Small intestine (tissue), 7 donors: ENCODE results near the gene CRYM. TPM values are rescaled to one million over a fixed set of nuclear protein-coding genes. Genes with fewer than 3 reads are reported as not detected.
A peak's percentile ranks its signal among the peaks of the same experiment; 100 is the strongest.

Experiments used
- DNase-seq, 2 donors: peaks; one replicate each; pipeline versions ENCODE4 v3.0.0 to v3.0.0-alpha.2; 2013
- FAIRE-seq: peaks from 2 replicates; lab custom pipeline; 2012; peaks lifted over from hg19 to GRCh38; lab: Jason Lieb, UNC
- H3K27ac ChIP-seq, 3 donors: one replicate each; pipeline ENCODE4 v1.5.1; 2013; ENCODE audit warnings: low read length in 2 of 3, mild to moderate bottlenecking in 2 of 3, control low read depth in 1 of 3, inconsistent platforms in 1 of 3, low read depth in 1 of 3, moderate library complexity in 1 of 3
- H3K27me3 ChIP-seq, 3 donors: one replicate each; pipeline ENCODE4 v1.6.1; 2013; ENCODE audit warnings: low read length in 3 of 3, inconsistent platforms in 1 of 3; ENCODE audit not compliant: control insufficient read depth in 3 of 3, insufficient read depth in 3 of 3
- H3K36me3 ChIP-seq, 3 donors: one replicate each; pipeline ENCODE4 v1.6.1; 2013; ENCODE audit warnings: low read length in 3 of 3, inconsistent platforms in 1 of 3, low read depth in 1 of 3, mild to moderate bottlenecking in 1 of 3, moderate library complexity in 1 of 3; ENCODE audit not compliant: control insufficient read depth in 3 of 3, insufficient read depth in 2 of 3
- H3K4me1 ChIP-seq, 3 donors: one replicate each; pipeline ENCODE4 v1.6.1; 2013; ENCODE audit warnings: low read length in 2 of 3, inconsistent platforms in 1 of 3, low read depth in 1 of 3, mild to moderate bottlenecking in 1 of 3, moderate library complexity in 1 of 3; ENCODE audit not compliant: control insufficient read depth in 3 of 3, insufficient read depth in 2 of 3
- H3K4me3 ChIP-seq, 3 donors: one replicate each; pipeline ENCODE4 v1.5.1; 2013; ENCODE audit warnings: low read length in 3 of 3, control low read depth in 1 of 3, inconsistent platforms in 1 of 3, low read depth in 1 of 3, mild to moderate bottlenecking in 1 of 3, moderate library complexity in 1 of 3
- H3K9me3 ChIP-seq, 2 donors: one replicate each; pipeline ENCODE4 v1.6.1; 2013; ENCODE audit warnings: low read depth in 1 of 2, low read length in 1 of 2; ENCODE audit not compliant: control insufficient read depth in 2 of 2, insufficient read depth in 1 of 2
- WGBS, 3 donors: extraction: QIAGEN DNeasy Blood & Tissue Kit; methylation state at CpG; one replicate each; pipeline ENCODE4 v1.1.7; 2013; 5-methylcytosine and 5-hydroxymethylcytosine counted together
- polyA plus RNA-seq, 4 donors: library from polyadenylated mRNA; stranded (reverse) in 3 of 4; unstranded in 1 of 4; fragments of 200-250 nt in 3 of 4; fragments of 120-200 nt in 1 of 4; gene quantifications; one replicate each; pipeline versions ENCODE4 v1.2.1 to v1.2.3, GENCODE V29; 2013
- donor health status: healthy with polysubstance abuse.
- donor health status: control.
- donor health status: control.
- donor health status: Bipolar disorder and iron deficiency.
- donor health status: healthy.

Gene CRYM
- polyA plus RNA-seq, 4 donors: 1.6 to 6.5 (median 3.7) TPM

DNA sequence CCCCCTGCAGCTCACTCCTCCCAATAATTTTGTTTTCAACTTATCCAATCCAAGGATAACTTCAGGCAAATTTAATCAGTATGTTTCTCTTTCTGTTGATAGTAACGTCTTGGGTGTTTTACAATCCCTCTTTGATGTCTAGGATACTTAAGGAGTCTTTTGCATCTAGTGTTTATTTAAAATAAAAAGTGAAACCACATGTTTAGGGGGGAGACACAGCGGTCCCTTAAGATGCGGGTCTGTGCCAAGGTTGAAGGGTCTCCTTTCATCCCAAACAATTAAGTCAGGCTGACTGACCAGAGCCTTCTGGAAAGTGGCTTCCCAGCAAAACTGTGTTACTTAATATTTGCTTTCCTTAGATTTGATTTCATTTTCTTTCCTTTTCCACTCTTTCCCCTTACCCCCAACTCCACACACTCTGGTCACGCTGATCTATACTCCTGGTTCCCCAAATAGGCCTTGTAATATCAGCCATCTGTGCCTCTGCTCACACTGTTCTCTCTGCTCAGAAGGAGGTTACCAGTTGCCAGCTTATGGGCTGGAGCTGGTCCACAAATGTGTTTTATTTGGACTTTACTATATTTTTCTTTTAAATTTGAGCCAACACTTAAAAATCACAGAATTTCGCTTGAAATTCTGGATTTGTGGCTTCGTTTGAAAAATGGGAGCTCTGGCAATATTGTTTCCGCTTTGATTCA lies 33.4 kb downstream of the CRYM start:
- Histone ChIP-seq H3K9me3 (no peaks in the 10 kb centered on the region), H3K36me3 (peaks cover 2 to 36% (median 2%) of the 10 kb centered on the region in 3 donors), H3K27me3 (no peaks in the 10 kb centered on the region), H3K27ac (no peak overlapping the region), H3K4me1 (peaks cover 0 to 4% (median 4%) of the 10 kb centered on the region in 3 donors), H3K4me3 (no peak overlapping the region)
- DNase-seq (no peak), FAIRE-seq (no peak)
- 55 to 61% (median 57%) methylated on average over 7 of the region's 7 CpGs for WGBS, 3 donors

DNA sequence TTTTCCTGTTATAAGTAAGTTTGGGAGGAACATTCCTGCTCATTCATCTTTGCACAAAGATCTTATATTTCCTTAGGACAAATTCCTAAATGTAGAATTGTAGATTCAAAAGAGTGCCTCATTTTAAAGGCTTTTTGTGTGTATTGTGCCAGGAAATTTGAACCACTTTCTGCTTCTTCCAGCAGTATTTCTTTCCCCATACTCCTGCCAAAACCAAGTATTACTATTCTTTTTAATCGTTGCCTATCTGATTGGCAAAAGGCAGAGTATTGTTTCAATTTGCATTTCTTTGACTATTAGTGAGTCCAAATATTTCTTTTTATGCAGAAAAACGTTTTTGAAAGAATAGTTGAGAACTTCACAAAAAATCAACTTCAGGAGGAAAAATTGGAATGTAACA lies 35.3 kb downstream of the CRYM start:
- WGBS, 3 donors: 22 to 26% (median 26%) methylated on average over 2 of the region's 2 CpGs
- no peak overlapping the region for H3K27ac ChIP-seq
- H3K4me1 ChIP-seq: peaks cover 0 to 4% (median 4%) of the 10 kb centered on the region in 3 donors
- H3K36me3 ChIP-seq: peaks cover 2 to 35% (median 2%) of the 10 kb centered on the region in 3 donors
- DNase-seq (no peak), FAIRE-seq (no peak)
- H3K4me3 ChIP-seq: no peak overlapping the region
- no peaks in the 10 kb centered on the region for H3K9me3 ChIP-seq
- H3K27me3 ChIP-seq: no peaks in the 10 kb centered on the region

DNA sequence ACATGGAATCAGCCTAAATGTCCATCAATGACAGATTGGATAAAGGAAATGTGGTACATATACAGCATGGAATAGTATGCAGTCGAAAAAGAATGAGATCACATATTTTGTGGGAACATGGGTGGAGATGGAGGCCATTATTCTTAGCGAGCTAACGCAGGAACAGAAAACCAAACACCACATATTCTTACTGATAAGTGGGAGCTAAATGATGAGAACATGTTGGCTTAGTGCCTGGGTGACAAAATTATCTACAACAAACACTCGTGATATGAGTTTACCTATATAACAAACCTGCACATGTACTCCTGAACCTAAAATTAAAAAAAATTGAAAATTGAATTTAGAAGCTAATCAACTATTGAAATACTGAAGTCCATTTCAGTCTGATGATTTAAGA lies 38.4 kb downstream of the CRYM start:
- H3K36me3 ChIP-seq: peaks cover 0 to 36% (median 2%) of the 10 kb centered on the region in 3 donors
- H3K4me3 ChIP-seq: no peak overlapping the region
- H3K27ac ChIP-seq: no peak overlapping the region
- WGBS, 3 donors: 38 to 59% (median 40%) methylated on average over 4 of the region's 4 CpGs
- peaks cover 0 to 8% (median 7%) of the 10 kb centered on the region in 3 donors for H3K4me1 ChIP-seq
- H3K27me3 ChIP-seq: no peaks in the 10 kb centered on the region
- FAIRE-seq: no peak
- H3K9me3 ChIP-seq: no peaks in the 10 kb centered on the region
- no peak for DNase-seq

DNA sequence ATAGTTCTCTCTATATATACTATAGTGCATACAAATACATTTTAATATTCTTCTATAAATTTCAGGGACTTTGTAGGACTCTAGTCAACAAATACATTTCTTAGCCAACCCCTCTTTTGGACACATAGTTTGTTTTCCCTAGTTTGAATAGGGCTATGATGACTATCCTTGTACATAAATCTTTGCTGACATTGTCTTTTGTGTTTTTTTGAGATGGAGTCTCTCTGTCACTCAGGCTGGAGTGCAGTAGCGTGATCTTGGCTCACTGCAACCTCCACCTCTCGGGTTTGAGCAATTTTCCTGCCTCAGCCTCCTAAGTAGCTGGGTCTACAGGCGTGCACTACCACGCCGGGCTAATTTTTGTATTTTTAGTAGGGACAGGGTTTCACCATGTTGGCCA lies 41.3 kb downstream of the CRYM start:
- H3K4me1 ChIP-seq: peaks cover 0 to 17% (median 5%) of the 10 kb centered on the region in 3 donors
- H3K27ac ChIP-seq: no peak overlapping the region
- DNase-seq: no peak
- no peaks in the 10 kb centered on the region for H3K27me3 ChIP-seq
- no peak for FAIRE-seq
- H3K4me3 ChIP-seq: peak overlapping the region in 1 of 3 donors; percentile 11
- no peaks in the 10 kb centered on the region for H3K9me3 ChIP-seq
- WGBS, 3 donors: 70 to 79% (median 78%) methylated on average over 5 of the region's 5 CpGs
- H3K36me3 ChIP-seq: peaks cover 0 to 31% (median 0%) of the 10 kb centered on the region in 3 donors

DNA sequence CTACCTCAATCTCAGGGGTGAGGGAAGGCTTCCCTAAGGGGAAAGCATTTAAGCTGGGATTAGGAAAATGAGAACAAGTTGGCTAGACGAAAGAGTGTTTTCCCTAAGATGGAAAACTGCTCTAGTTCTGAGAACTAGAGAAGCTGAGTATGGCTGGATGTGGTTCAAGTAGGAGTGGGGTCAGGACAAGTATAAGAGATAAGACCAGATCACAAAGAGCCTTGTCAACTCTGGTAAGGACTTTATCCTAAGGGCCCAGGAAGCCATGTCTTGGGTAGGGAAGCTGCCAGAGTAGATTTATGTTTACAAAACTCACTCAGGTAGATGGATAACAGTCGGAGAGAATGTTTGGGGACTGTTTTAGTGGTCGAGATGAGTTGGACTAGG lies 42.9 kb downstream of the CRYM start:
- Histone ChIP-seq H3K4me3 (peak overlapping the region; percentile 28 to 85 (median 63)), H3K36me3 (peaks cover 0 to 20% (median 0%) of the 10 kb centered on the region in 3 donors), H3K27ac (peak overlapping the region; percentile 15 to 92 (median 70)), H3K9me3 (no peaks in the 10 kb centered on the region), H3K27me3 (no peaks in the 10 kb centered on the region), H3K4me1 (peaks cover 0 to 28% (median 3%) of the 10 kb centered on the region in 3 donors)
- FAIRE-seq (no peak), DNase-seq (peak; percentile 60 to 81)
- WGBS, 3 donors: 13 to 46% (median 35%) methylated on average over 3 of the region's 3 CpGs

DNA sequence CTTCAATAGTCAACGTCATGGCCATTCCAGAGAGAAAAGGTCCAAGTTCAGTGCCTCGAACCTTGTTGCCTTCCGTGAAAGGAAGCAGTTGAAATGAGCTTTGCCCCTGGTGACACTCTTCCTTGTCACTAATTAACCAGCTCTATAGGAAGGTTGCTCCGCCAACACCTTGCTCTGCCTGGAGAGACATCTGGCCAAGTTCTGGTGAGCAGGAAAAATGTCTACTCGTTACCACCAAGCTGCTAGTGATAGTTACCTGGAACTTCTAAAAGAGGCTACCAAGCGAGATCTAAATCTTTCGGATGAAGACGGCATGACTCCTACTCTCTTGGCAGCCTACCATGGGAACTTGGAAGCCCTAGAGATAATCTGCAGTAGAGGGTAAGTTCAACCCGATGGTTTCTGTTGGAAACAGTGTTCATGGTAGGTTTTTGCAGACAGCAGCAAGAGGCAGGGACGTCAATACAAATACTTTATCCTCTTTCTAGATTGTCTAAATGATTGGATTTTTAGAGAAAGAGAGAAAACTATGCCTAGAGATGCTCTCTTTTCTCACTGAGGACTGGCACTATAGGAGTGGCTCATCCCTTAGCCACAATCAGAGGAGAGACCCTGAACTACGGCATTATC lies 44.5 kb downstream of the CRYM start, which contains the start of gene ANKS4B:
Gene ANKS4B, plus strand, starts transcription at position 179 of the 630 bp plus-strand sequence. Its CDS starts 39 bp downstream, at position 218.
- Histone ChIP-seq H3K36me3 (peaks cover 0 to 15% (median 0%) of the 10 kb centered on the region in 3 donors), H3K4me1 (peaks cover 0 to 30% (median 3%) of the 10 kb centered on the region in 3 donors), H3K27me3 (no peaks in the 10 kb centered on the region), H3K4me3 (peak within 1 kb of the TSS; percentile 44 to 85 (median 63)), H3K9me3 (no peaks in the 10 kb centered on the region), H3K27ac (peak within 1 kb of the TSS; percentile 86 to 92 (median 92))
- WGBS, 3 donors: 15 to 64% (median 37%) methylated on average over 11 of the region's 11 CpGs
- DNase-seq: peak; percentile 94 to 98
- peak; percentile 67 for FAIRE-seq

DNA sequence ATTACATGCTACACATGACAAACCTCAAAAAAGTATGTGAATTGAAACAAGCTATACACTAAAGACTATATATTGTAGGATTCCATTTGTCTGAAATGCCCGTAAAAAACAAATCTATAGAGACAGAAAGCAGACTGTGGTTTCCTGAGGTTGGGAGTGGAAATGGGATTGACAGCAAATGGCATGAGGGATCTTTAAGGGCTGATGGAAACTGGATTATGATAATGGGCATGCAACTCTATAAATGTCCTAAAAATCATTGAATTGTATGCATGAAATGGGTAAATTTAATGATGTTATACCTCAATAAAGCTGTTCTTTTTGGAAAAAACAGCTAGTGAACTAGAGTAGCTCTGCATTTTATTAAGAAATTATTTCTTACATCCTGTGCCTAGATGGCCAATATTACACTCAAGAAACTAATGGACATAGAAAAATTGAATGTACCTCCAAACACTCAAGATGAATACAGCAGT lies 45.0 kb downstream of the CRYM start:
- no peaks in the 10 kb centered on the region for H3K27me3 ChIP-seq
- peak overlapping the region in 2 of 3 donors; percentile 41 to 92 for H3K27ac ChIP-seq
- no peak for DNase-seq
- H3K4me3 ChIP-seq: no peak overlapping the region
- WGBS, 3 donors: 87 to 94% (median 90%) methylated on average over 1 of the region's 1 CpG
- H3K9me3 ChIP-seq: no peaks in the 10 kb centered on the region
- no peak for FAIRE-seq
- H3K4me1 ChIP-seq: peaks cover 0 to 35% (median 3%) of the 10 kb centered on the region in 3 donors
- H3K36me3 ChIP-seq: peaks cover 0 to 15% (median 0%) of the 10 kb centered on the region in 3 donors

DNA sequence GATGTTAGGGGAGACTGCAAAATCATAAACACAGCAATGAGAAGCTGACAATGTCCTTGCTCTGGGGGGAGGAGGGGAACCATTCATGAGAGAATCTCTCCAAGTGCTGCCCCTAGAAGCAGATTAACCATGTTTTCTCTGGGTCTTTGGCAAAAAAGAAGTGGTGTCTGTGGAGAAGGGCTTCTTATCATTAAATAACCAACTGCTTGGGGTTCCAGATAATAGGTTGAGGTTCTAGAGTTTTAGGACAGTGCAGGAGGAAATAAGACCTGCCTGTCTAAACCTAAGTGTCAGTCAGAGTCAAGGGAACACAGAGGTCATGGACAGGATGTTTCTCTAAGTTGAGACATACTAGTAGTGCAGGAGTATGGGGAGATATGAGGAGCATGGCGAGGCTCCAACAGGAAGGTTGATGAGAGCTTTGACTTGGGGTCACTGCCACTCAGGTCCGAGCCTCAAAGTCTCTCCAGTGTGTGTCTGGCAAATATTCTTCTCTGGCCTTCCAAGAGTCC lies 49.7 kb downstream of the CRYM start:
- Histone ChIP-seq H3K27me3 (no peaks in the 10 kb centered on the region), H3K36me3 (no peaks in the 10 kb centered on the region), H3K4me1 (peaks cover 0 to 34% (median 2%) of the 10 kb centered on the region in 3 donors), H3K4me3 (no peak overlapping the region), H3K27ac (no peak overlapping the region), H3K9me3 (no peaks in the 10 kb centered on the region)
- DNase-seq (no peak), FAIRE-seq (no peak)
- WGBS, 3 donors: 69 to 92% (median 77%) methylated on average over 2 of the region's 2 CpGs
